Activated naive CD4-positive, alpha-beta T cell treated with anti-CD3 and anti-CD28 coated beads, Interleukin-2, amount 50 U/mL, for 16 hours (primary cell): Measurements from ENCODE around the gene MDH2.
"Not testable (repeated sequence)": the region's sequence is repeated elsewhere in the genome, so short reads cannot be mapped to it uniquely, and the experiment has no call there.

Experiments
- DNase-seq: peaks from one replicate; pipeline ENCODE4 v3.0.0-alpha.2; 2020

MDH2 gene

GRCh38 chr7:76073335-76073990 lies 25.6 kb downstream of the MDH2 start:
- no peak for DNase-seq

- no peak for DNase-seq
Measured at GRCh38 chr7:76074306-76074971, 26.5 kb downstream of the MDH2 start.

GRCh38 chr7:76074972-76075370 lies 27.1 kb downstream of the MDH2 start:
- no peak for DNase-seq

GRCh38 chr7:76076995-76077394 lies 29.1 kb downstream of the MDH2 start:
- DNase-seq, result no peak

GRCh38 chr7:76077435-76077834 lies 29.5 kb downstream of the MDH2 start:
- DNase-seq, result no peak

GRCh38 chr7:76080204-76080603 lies 32.3 kb downstream of the MDH2 start:
- no peak for DNase-seq

GRCh38 chr7:76084115-76084514 lies 36.2 kb downstream of the MDH2 start:
- DNase-seq, result not testable (repeated sequence)

- no peak for DNase-seq
Measured at GRCh38 chr7:76086070-76086469, 38.2 kb downstream of the MDH2 start.

- not testable (repeated sequence) for DNase-seq
Measured at GRCh38 chr7:76087362-76087791, 39.5 kb downstream of the MDH2 start.

GRCh38 chr7:76089865-76090475 lies 42.1 kb downstream of the MDH2 start:
- DNase-seq, result no peak

GRCh38 chr7:76091506-76091905 lies 43.6 kb downstream of the MDH2 start:
- no peak for DNase-seq

GRCh38 chr7:76093531-76093930 lies 45.6 kb downstream of the MDH2 start:
- DNase-seq, result not testable (repeated sequence)

GRCh38 chr7:76094326-76094725 lies 46.4 kb downstream of the MDH2 start:
- DNase-seq, result not testable (repeated sequence)

GRCh38 chr7:76095908-76096307 lies 48.0 kb downstream of the MDH2 start:
- no peak for DNase-seq

- DNase-seq, result not testable (repeated sequence)
Measured at GRCh38 chr7:76101693-76102437, 54.0 kb downstream of the MDH2 start.

- DNase-seq, result not testable (repeated sequence)
Measured at GRCh38 chr7:76103788-76104187, 55.9 kb downstream of the MDH2 start.

GRCh38 chr7:76106130-76106529 lies 58.2 kb downstream of the MDH2 start:
- DNase-seq, result not testable (repeated sequence)

GRCh38 chr7:76106893-76107292 lies 59.0 kb downstream of the MDH2 start:
- no peak for DNase-seq

- DNase-seq, result no peak
Measured at GRCh38 chr7:76108540-76109233, 60.8 kb downstream of the MDH2 start.

GRCh38 chr7:76113042-76113630 lies 65.2 kb downstream of the MDH2 start:
- not testable (repeated sequence) for DNase-seq

GRCh38 chr7:76114742-76115141 lies 66.8 kb downstream of the MDH2 start:
- DNase-seq, result not testable (repeated sequence)
